Stimulated activated CD8-positive, alpha-beta memory T cell treated with anti-CD3 and anti-CD28 coated beads, Interleukin-15, amount 100 ng/mL, for 48 hours (primary cell): Measurements from ENCODE around the gene COL16A1.

Experiments used
- DNase-seq, 2 donors: peaks; one replicate each; pipeline ENCODE4 v3.0.0-alpha.2; 2020; ENCODE audit warnings: low read depth in 2 of 2

Gene COL16A1

GRCh38 chr1:31687601-31688000, 16.2 kb downstream of the COL16A1 start:
- DNase-seq, result no peak

GRCh38 chr1:31685795-31686194, 18.0 kb downstream of the COL16A1 start:
- no peak for DNase-seq

GRCh38 chr1:31683997-31684396, 19.8 kb downstream of the COL16A1 start:
- DNase-seq, result no peak

- no peak for DNase-seq
Measured at GRCh38 chr1:31681415-31681814, 22.4 kb downstream of the COL16A1 start.

GRCh38 chr1:31679676-31680230, 24.1 kb downstream of the COL16A1 start:
- DNase-seq, result no peak

- DNase-seq, result no peak
Measured at GRCh38 chr1:31679091-31679490, 24.7 kb downstream of the COL16A1 start.

GRCh38 chr1:31678681-31679080, 25.1 kb downstream of the COL16A1 start:
- no peak for DNase-seq

- no peak for DNase-seq
Measured at GRCh38 chr1:31677949-31678348, 25.9 kb downstream of the COL16A1 start.

- DNase-seq, result no peak
Measured at GRCh38 chr1:31677401-31677800, 26.4 kb downstream of the COL16A1 start.

- no peak for DNase-seq
Measured at GRCh38 chr1:31675756-31676155, 28.1 kb downstream of the COL16A1 start.

- no peak for DNase-seq
Measured at GRCh38 chr1:31675161-31675560, 28.7 kb downstream of the COL16A1 start.

- DNase-seq, result no peak
Measured at GRCh38 chr1:31674626-31675025, 29.2 kb downstream of the COL16A1 start.

- no peak for DNase-seq
Measured at GRCh38 chr1:31673433-31673832, 30.4 kb downstream of the COL16A1 start.

GRCh38 chr1:31672986-31673385, 30.8 kb downstream of the COL16A1 start:
- no peak for DNase-seq

- DNase-seq, result no peak
Measured at GRCh38 chr1:31671561-31672201, 32.1 kb downstream of the COL16A1 start.

GRCh38 chr1:31671147-31671546, 32.7 kb downstream of the COL16A1 start:
- no peak for DNase-seq

GRCh38 chr1:31670593-31670964, 33.2 kb downstream of the COL16A1 start:
- DNase-seq, result no peak

GRCh38 chr1:31669786-31670592, 33.8 kb downstream of the COL16A1 start:
- peak in 1 of 2 donors; percentile 2 for DNase-seq

GRCh38 chr1:31669433-31669785, 34.4 kb downstream of the COL16A1 start:
- DNase-seq, result no peak

GRCh38 chr1:31668303-31668883, 35.4 kb downstream of the COL16A1 start:
- DNase-seq, result no peak

- no peak for DNase-seq
Measured at GRCh38 chr1:31667065-31667785, 36.6 kb downstream of the COL16A1 start.
